ENCODE results near the gene DCUN1D1. TPM values are rescaled to one million over a fixed set of nuclear protein-coding genes. Genes with fewer than 3 reads are reported as not detected.

The DCUN1D1 gene
- polyA plus RNA-seq, 3 donors = 6.1 to 37.6 (median 26.9) TPM

DNA sequence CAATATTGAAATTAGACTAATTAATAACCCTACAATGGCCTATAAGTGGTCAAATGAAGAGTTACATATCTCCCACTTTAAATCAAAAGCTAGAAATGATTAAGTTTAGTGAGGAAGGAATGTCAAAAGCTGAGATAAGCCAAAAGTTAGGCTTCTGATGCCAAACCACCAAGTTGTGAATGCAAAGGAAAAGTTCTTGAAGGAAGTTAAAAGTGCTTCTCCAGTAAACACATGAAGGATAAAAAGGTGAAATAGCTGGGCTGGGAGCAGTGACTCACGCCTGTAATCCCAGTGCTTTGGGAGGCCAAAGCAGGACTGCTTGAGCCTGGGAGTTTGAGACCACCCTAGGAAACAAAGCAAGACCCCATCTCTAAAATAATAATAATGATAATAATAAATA, 46.9 kb upstream of the DCUN1D1 start:
- peaks cover 0 to 7% (median 0%) of the 10 kb centered on the region in 7 donors for H3K9me3 Mint-ChIP-seq
- WGBS (ENCODE audit: insufficient coverage) = no CpG with 5 or more reads among the region's 1 CpG
- Histone ChIP-seq H3K27me3 (ENCODE audit: control insufficient read depth in 2 of 2, insufficient read depth in 2 of 2, low read length in 2 of 2) (no peaks in the 10 kb centered on the region), H3K9me3 (replicated peaks in 1 of 2; ENCODE audit: control insufficient read depth in 1 of 2, insufficient read depth in 1 of 2, low read length in 2 of 2) (no peaks in the 10 kb centered on the region), H3K36me3 (replicated peaks in 1 of 2; ENCODE audit: control insufficient read depth in 1 of 2, insufficient read depth in 2 of 2, low read length in 2 of 2) (peaks cover 38 to 90% of the 10 kb centered on the region in 2 donors), H3K4me3 (replicated peaks in 1 of 3; ENCODE audit: low read depth in 2 of 3, low read length in 3 of 3) (no peak overlapping the region), H2AFZ (ENCODE audit: insufficient read depth, low read depth, low read length, poor library complexity, severe bottlenecking) (no peak overlapping the region), H3K9ac (ENCODE audit: insufficient read depth, low read length, poor library complexity, severe bottlenecking) (no peak overlapping the region), H3K79me2 (ENCODE audit: insufficient read depth, low read length) (no peaks in the 10 kb centered on the region), H3K27ac (ENCODE audit: low read depth in 1 of 2, low read length in 2 of 2) (no peak overlapping the region), H3K4me2 (replicated peaks; ENCODE audit: extremely low read depth, low read length, poor library complexity, severe bottlenecking) (no peak overlapping the region), H4K20me1 (ENCODE audit: insufficient read depth, low read length) (no peaks in the 10 kb centered on the region), H3K4me1 (ENCODE audit: control insufficient read depth in 1 of 2, insufficient read depth in 2 of 2, low read length in 2 of 2) (no peaks in the 10 kb centered on the region)
- H3K27me3 Mint-ChIP-seq (ENCODE audit: low read depth in 3 of 3) = peaks cover 0 to 2% (median 0%) of the 10 kb centered on the region in 3 donors
- intact Hi-C loops (cut with micrococcal nuclease) = no loop called here
- DNase-seq = no peak
- TF ChIP-seq CTCF (IDR thresholded peaks at IDR 0.05) = no peak
- no peak overlapping the region for H3K4me3 Mint-ChIP-seq
- H3K4me1 Mint-ChIP-seq = no peaks in the 10 kb centered on the region
- H3K27ac Mint-ChIP-seq = peak overlapping the region in 1 of 7 donors; percentile 6
- H3K36me3 Mint-ChIP-seq = peaks cover 60 to 71% of the 10 kb centered on the region in 2 donors

DNA sequence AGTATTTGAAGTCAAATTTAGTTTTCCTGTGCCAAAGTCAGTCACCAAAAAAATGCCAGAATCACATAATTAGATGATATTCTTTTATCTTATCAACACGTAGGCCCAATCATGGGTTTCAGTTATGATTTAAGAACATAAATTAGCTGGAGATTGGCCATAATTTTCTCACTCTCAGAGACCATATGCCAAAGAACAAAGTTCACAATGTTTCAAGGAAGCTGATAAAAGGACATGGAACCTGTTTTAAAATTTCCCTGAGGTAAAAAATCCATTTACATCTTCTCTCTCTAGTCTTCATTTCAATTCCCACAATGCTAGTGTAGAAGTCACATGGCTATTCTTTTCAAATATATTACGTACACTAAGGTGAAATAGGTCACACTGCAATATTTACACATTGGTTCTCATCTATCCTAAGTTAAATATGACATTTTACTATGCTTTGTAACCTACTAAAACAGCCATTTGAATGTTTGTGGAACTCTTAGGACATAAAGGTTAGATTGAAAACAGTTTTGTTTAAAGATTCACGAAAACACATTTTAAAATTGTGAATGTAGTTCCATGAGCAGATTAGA, 42.7 kb upstream of the DCUN1D1 start:
- H3K4me1 Mint-ChIP-seq = no peaks in the 10 kb centered on the region
- H3K27me3 Mint-ChIP-seq (ENCODE audit: low read depth in 3 of 3) = no peaks in the 10 kb centered on the region
- no peak overlapping the region for H3K4me2 ChIP-seq (replicated peaks; ENCODE audit: extremely low read depth, low read length, poor library complexity, severe bottlenecking)
- TF ChIP-seq CTCF (IDR thresholded peaks at IDR 0.05) = no peak
- H3K4me1 ChIP-seq (ENCODE audit: control insufficient read depth in 1 of 2, insufficient read depth in 2 of 2, low read length in 2 of 2) = no peaks in the 10 kb centered on the region
- peaks cover 37 to 91% of the 10 kb centered on the region in 2 donors for H3K36me3 ChIP-seq (replicated peaks in 1 of 2; ENCODE audit: control insufficient read depth in 1 of 2, insufficient read depth in 2 of 2, low read length in 2 of 2)
- H3K27ac Mint-ChIP-seq = no peak overlapping the region
- H3K9me3 ChIP-seq (replicated peaks in 1 of 2; ENCODE audit: control insufficient read depth in 1 of 2, insufficient read depth in 1 of 2, low read length in 2 of 2) = no peaks in the 10 kb centered on the region
- no peak overlapping the region for H3K4me3 Mint-ChIP-seq
- no peaks in the 10 kb centered on the region for H4K20me1 ChIP-seq (ENCODE audit: insufficient read depth, low read length)
- no peaks in the 10 kb centered on the region for H3K27me3 ChIP-seq (ENCODE audit: control insufficient read depth in 2 of 2, insufficient read depth in 2 of 2, low read length in 2 of 2)
- no peak overlapping the region for H2AFZ ChIP-seq (ENCODE audit: insufficient read depth, low read depth, low read length, poor library complexity, severe bottlenecking)
- H3K27ac ChIP-seq (ENCODE audit: low read depth in 1 of 2, low read length in 2 of 2) = no peak overlapping the region
- H3K79me2 ChIP-seq (ENCODE audit: insufficient read depth, low read length) = no peaks in the 10 kb centered on the region
- H3K9ac ChIP-seq (ENCODE audit: insufficient read depth, low read length, poor library complexity, severe bottlenecking) = no peak overlapping the region
- H3K36me3 Mint-ChIP-seq = peaks cover 57 to 67% of the 10 kb centered on the region in 2 donors
- DNase-seq = no peak
- no CpG with 5 or more reads among the region's 3 CpGs for WGBS (ENCODE audit: insufficient coverage)
- H3K4me3 ChIP-seq (replicated peaks in 1 of 3; ENCODE audit: low read depth in 2 of 3, low read length in 3 of 3) = no peak overlapping the region
- H3K9me3 Mint-ChIP-seq = no peaks in the 10 kb centered on the region
- intact Hi-C loops (cut with micrococcal nuclease) = no loop called here

Measured in CD14-positive monocyte (primary cell).